H1 (cell line): ENCODE measurements around the gene BCHE. TPM values are rescaled to one million over a fixed set of nuclear protein-coding genes. Genes with fewer than 3 reads are reported as not detected.

Source experiments
- CHD7 ChIP-seq: fragments of 300-600 bp; sonication (generic); IDR thresholded peaks from 2 replicates; pipeline ENCODE4 v1.7.1; 2012; ENCODE audit warnings: low read length, moderate library complexity, mild to moderate bottlenecking, inconsistent platforms; ENCODE audit not compliant: insufficient replicate concordance
- polyA plus RNA-seq, 7 experiments: library from polyadenylated mRNA; depleted of rRNA in 3 of 7; stranded (reverse) in 5 of 7; unstranded in 2 of 7; fragments of >200 nt in 5 of 7; fragments of 200-250 nt in 2 of 7; gene quantifications; 1 replicate in 5 of 7; 2 replicates in 1 of 7; 4 replicates in 1 of 7; pipeline versions ENCODE4 v1.2.1 to v1.2.3, GENCODE V29; 2011 to 2013; ENCODE audit warnings: missing spikeins in 2 of 7, mixed read lengths in 2 of 7
- total RNA-seq: library from RNA; stranded (reverse); fragmentation: NEBNext Ultra II Directional; extraction: Animal tissue kit (Norgen Biotek cat#: 25700); gene quantifications from 2 replicates; pipeline ENCODE4 v1.2.1, GENCODE V29; 2021

Gene BCHE
- total and polyA plus RNA-seq, 2 of the 8 experiments (the other 6 are each of a cell fraction or from before 2014, with no cell fraction given) = 0.56 to 1.9 TPM

GRCh38 chr3:165796701-165797100 lies 40.5 kb downstream of the BCHE start (continued):
- TF ChIP-seq CHD7 = no peak
